HepG2 (cell line): ENCODE results near the gene CCDC87. TPM values are rescaled to one million over a fixed set of nuclear protein-coding genes. Genes with fewer than 3 reads are reported as not detected.

Source experiments
- ASH2L ChIP-seq: fragments of 300-600, 200-600 bp; sonication (generic); IDR thresholded peaks from 2 replicates; pipeline ENCODE4 v1.7.0; 2017; ENCODE audit warnings: low read depth, mild to moderate bottlenecking, moderate library complexity, mixed read lengths, low read length; ENCODE audit not compliant: insufficient read length
- CAMTA2 ChIP-seq: sonication (generic); formaldehyde crosslinking; IDR thresholded peaks from 2 replicates; pipeline ENCODE4 v1.4.0; 2020; ENCODE audit warnings: mild to moderate bottlenecking, missing genetic modification reagents, borderline replicate concordance
- CEBPZ ChIP-seq: IDR thresholded peaks from 2 replicates; pipeline ENCODE4 v1.6.1; 2012; ENCODE audit warnings: low read length, improper control_type of control experiment
- HOXA3 ChIP-seq: sonication (generic); formaldehyde crosslinking; IDR thresholded peaks from 2 replicates; pipeline ENCODE4 v1.5.0; 2020; ENCODE audit warnings: missing genetic modification reagents
- HOXA7 ChIP-seq: sonication (generic); formaldehyde crosslinking; IDR thresholded peaks from 2 replicates; pipeline ENCODE4 v1.8.1; 2022; ENCODE audit warnings: mild to moderate bottlenecking, missing genetic modification reagents, moderate library complexity
- MTA3 ChIP-seq: sonication (generic); formaldehyde crosslinking; IDR thresholded peaks from 2 replicates; pipeline ENCODE4 v1.4.0; 2020; ENCODE audit warnings: missing genetic modification reagents
- NCOA5 ChIP-seq: sonication (generic); formaldehyde crosslinking; IDR thresholded peaks from 2 replicates; pipeline ENCODE4 v1.4.0; 2020; ENCODE audit warnings: missing genetic modification reagents
- NCOR1 ChIP-seq: fragments of 200-600 bp; sonication (generic); IDR thresholded peaks from 2 replicates; pipeline ENCODE4 v1.7.0; 2017; ENCODE audit warnings: antibody characterized with exemption, low read length, borderline replicate concordance
- TBX2 ChIP-seq: sonication (generic); formaldehyde crosslinking; IDR thresholded peaks from 2 replicates; pipeline ENCODE4 v1.5.0; 2020; ENCODE audit warnings: missing genetic modification reagents, mild to moderate bottlenecking, borderline replicate concordance
- TSC22D2 ChIP-seq: sonication (generic); formaldehyde crosslinking; IDR thresholded peaks from 2 replicates; pipeline ENCODE4 v1.5.1; 2020; ENCODE audit warnings: missing genetic modification reagents, mild to moderate bottlenecking, borderline replicate concordance
- ZBTB37 ChIP-seq: sonication (generic); formaldehyde crosslinking; IDR thresholded peaks from 2 replicates; pipeline ENCODE4 v1.4.0; 2020; ENCODE audit warnings: mild to moderate bottlenecking, missing genetic modification reagents
- ZFYVE20 ChIP-seq: sonication (generic); formaldehyde crosslinking; IDR thresholded peaks from 2 replicates; pipeline ENCODE4 v1.8.0; 2023; ENCODE audit warnings: low read depth, mild to moderate bottlenecking, moderate library complexity, missing genetic modification reagents, borderline replicate concordance
- ZNF232 ChIP-seq: sonication (generic); formaldehyde crosslinking; IDR thresholded peaks from 2 replicates; pipeline ENCODE4 v1.4.0; 2020; ENCODE audit warnings: missing genetic modification reagents, borderline replicate concordance
- ZNF235 ChIP-seq: sonication (generic); formaldehyde crosslinking; IDR thresholded peaks from 2 replicates; pipeline ENCODE4 v1.8.1; 2023; ENCODE audit warnings: mild to moderate bottlenecking, missing genetic modification reagents, borderline replicate concordance
- ZNF343 ChIP-seq: sonication (generic); formaldehyde crosslinking; IDR thresholded peaks from 2 replicates; pipeline ENCODE4 v1.4.0; 2020; ENCODE audit warnings: mild to moderate bottlenecking, missing genetic modification reagents
- ZNF547 ChIP-seq: sonication (generic); formaldehyde crosslinking; IDR thresholded peaks from 2 replicates; pipeline ENCODE4 v1.5.1; 2020; ENCODE audit warnings: mild to moderate bottlenecking, missing genetic modification reagents
- ZNF564 ChIP-seq: sonication (generic); formaldehyde crosslinking; IDR thresholded peaks from 2 replicates; pipeline ENCODE4 v1.8.1; 2023; ENCODE audit warnings: mild to moderate bottlenecking, missing genetic modification reagents
- ZSCAN12 ChIP-seq: sonication (generic); formaldehyde crosslinking; IDR thresholded peaks from 2 replicates; pipeline ENCODE4 v1.9.0; 2021; ENCODE audit warnings: mild to moderate bottlenecking, missing genetic modification reagents
- polyA plus RNA-seq, 8 experiments: library from polyadenylated mRNA; depleted of rRNA in 3 of 8; stranded (reverse) in 7 of 8; unstranded in 1 of 8; fragments of >200 nt; fragmentation: Illumina TruSeq in 4 of 8; extraction: Trizol in 4 of 8; gene quantifications; 2 replicates each; pipeline versions ENCODE4 v1.2.1 to v1.2.3, GENCODE V29; 2011 to 2016; ENCODE audit warnings: low read depth in 4 of 8, missing spikeins in 1 of 8, mixed read lengths in 1 of 8; ENCODE audit not compliant: insufficient read depth in 1 of 8
- total RNA-seq, 5 experiments: library from RNA; depleted of rRNA; stranded (reverse); fragments of >200 nt; fragmentation: Illumina TruSeq; extraction: Trizol; gene quantifications; 2 replicates each; pipeline ENCODE4 v1.2.3, GENCODE V29; 2016; ENCODE audit warnings: low read depth in 1 of 5
- TF ChIP-seq, protein P1 (sequence below): sonication (generic); formaldehyde crosslinking; IDR thresholded peaks from 2 replicates; pipeline ENCODE4 v1.8.1; 2022; ENCODE audit warnings: low read depth, mild to moderate bottlenecking, missing genetic modification reagents

Gene CCDC87
- total and polyA plus RNA-seq, 2 of the 13 experiments (the other 11 are each of a cell fraction or from before 2014, with no cell fraction given) = 0.05 to 0.42 TPM

DNA sequence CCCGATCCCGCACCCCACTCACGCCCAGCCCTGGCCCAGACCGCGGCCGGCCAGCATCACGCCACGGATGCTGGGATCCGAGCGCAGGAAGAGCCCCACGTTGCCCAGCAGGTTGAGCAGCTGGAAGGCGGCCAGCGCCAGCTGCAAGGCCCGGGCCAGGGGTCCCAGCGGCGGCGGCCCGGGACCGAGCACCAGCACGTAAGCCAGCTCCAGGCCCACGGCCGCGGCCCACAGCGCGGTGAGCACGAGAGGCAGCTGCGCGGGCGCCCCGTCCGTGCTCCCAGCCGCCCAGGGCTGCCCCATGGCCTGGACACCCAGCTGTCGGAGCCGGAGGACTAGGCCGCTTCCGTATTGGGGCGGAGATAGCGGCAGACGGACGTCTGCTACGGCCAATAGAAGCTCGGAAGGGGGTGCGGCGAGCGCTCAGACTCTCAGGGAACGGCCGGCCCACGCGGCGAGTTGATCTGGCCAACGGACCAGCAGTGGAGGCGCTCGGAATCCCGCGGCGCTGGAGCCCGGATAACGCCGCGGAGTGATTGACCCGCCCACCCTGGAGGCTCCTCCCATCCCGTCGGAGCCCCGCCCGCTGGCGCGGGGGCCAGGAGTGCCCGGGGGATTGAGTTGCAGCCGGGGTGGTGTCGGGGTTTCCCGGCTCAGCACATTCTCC lies 47.0 kb downstream of the CCDC87 start, which contains the start of gene ZDHHC24 (continued):
- TF ChIP-seq CEBPZ = no peak
- TF ChIP-seq ZBTB37 (CRISPR knock-in tag) = no peak
- TF ChIP-seq HOXA7 (CRISPR knock-in tag) = no peak
- TF ChIP-seq NCOA5 (CRISPR knock-in tag) = no peak
- no peak for TF ChIP-seq NCOR1
- no peak for TF ChIP-seq MTA3
- TF ChIP-seq ZNF232 (CRISPR knock-in tag) = 0 out of 2 replicates have a peak, but pooled peaks have one; percentile 23
- peak; percentile 58; the same call in 1 of the 2 replicates for TF ChIP-seq ZNF547
- TF ChIP-seq CAMTA2 (CRISPR knock-in tag) = no peak
- no peak for TF ChIP-seq ZFYVE20 (CRISPR knock-in tag)
- no peak for TF ChIP-seq ZNF564 (CRISPR knock-in tag)
- peak; percentile 53; the same call in 1 of the 2 replicates for TF ChIP-seq TBX2
- no peak for TF ChIP-seq ASH2L
- TF ChIP-seq, protein P1, sequence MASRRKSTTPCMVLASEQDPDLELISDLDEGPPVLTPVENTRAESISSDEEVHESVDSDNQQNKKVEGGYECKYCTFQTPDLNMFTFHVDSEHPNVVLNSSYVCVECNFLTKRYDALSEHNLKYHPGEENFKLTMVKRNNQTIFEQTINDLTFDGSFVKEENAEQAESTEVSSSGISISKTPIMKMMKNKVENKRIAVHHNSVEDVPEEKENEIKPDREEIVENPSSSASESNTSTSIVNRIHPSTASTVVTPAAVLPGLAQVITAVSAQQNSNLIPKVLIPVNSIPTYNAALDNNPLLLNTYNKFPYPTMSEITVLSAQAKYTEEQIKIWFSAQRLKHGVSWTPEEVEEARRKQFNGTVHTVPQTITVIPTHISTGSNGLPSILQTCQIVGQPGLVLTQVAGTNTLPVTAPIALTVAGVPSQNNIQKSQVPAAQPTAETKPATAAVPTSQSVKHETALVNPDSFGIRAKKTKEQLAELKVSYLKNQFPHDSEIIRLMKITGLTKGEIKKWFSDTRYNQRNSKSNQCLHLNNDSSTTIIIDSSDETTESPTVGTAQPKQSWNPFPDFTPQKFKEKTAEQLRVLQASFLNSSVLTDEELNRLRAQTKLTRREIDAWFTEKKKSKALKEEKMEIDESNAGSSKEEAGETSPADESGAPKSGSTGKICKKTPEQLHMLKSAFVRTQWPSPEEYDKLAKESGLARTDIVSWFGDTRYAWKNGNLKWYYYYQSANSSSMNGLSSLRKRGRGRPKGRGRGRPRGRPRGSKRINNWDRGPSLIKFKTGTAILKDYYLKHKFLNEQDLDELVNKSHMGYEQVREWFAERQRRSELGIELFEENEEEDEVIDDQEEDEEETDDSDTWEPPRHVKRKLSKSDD (CRISPR knock-in tag) = no peak
- no peak for TF ChIP-seq TSC22D2 (CRISPR knock-in tag)
- peak; percentile 14; the same call in 1 of the 2 replicates for TF ChIP-seq HOXA3 (CRISPR knock-in tag)
- 0 out of 2 replicates have a peak, but pooled peaks have one; percentile 37 for TF ChIP-seq ZNF343 (CRISPR knock-in tag)
- TF ChIP-seq ZNF235 = 0 out of 2 replicates have a peak, but pooled peaks have one; percentile 41
- TF ChIP-seq ZSCAN12 (CRISPR knock-in tag) = peak; percentile 14; the same call in 1 of the 2 replicates
